Stomach (tissue), 9 donors: ENCODE results near the gene BABAM2. TPM values are rescaled to one million over a fixed set of nuclear protein-coding genes. Genes with fewer than 3 reads are reported as not detected.
"Not testable (repeated sequence)": the region's sequence is repeated elsewhere in the genome, so short reads cannot be mapped to it uniquely, and the experiment has no call there.

Experiments
- DNase-seq, 2 donors: peaks; one replicate each; pipeline versions ENCODE4 v3.0.0 to v3.0.0-alpha.2; 2013 to 2019
- H3K27ac ChIP-seq, 5 donors: fragments of 200-600 bp in 4 of 5; sonication (generic) in 4 of 5; one replicate each; pipeline ENCODE4 v1.5.1; 2013 to 2019; ENCODE audit warnings: mild to moderate bottlenecking in 1 of 5, moderate library complexity in 1 of 5
- H3K27me3 ChIP-seq, 3 donors: fragments of 200-600 bp; sonication (generic); one replicate each; pipeline ENCODE4 v1.5.1; 2017 to 2019; ENCODE audit warnings: mixed run types in 1 of 3
- H3K36me3 ChIP-seq, 4 donors: fragments of 200-600 bp; sonication (generic); 1 replicate in 3 of 4; 2 replicates in 1 of 4; pipeline ENCODE4 v1.5.1; 2016 to 2019
- H3K4me1 ChIP-seq, 4 donors: fragments of 200-600 bp; sonication (generic); one replicate each; pipeline ENCODE4 v1.5.1; 2016 to 2019
- H3K4me3 ChIP-seq, 4 donors: fragments of 200-600 bp; sonication (generic) in 3 of 4; one replicate each; pipeline ENCODE4 v1.5.1; 2016 to 2019; ENCODE audit warnings: mild to moderate bottlenecking in 1 of 4
- H3K9me3 ChIP-seq, 4 donors: fragments of 200-600 bp; sonication (generic); one replicate each; pipeline ENCODE4 v1.5.1; 2016 to 2019
- EP300 ChIP-seq: sonication (generic); formaldehyde crosslinking; IDR thresholded peaks from one replicate; pipeline ENCODE4 v1.6.1; 2017; ENCODE audit warnings: antibody characterized with exemption
- POLR2A ChIP-seq, 4 donors: fragments of 450-650 bp; IDR thresholded peaks; one replicate each; pipeline ENCODE4 v1.6.1; 2016; ENCODE audit warnings: antibody characterized with exemption in 4 of 4, control low read depth in 2 of 4, mild to moderate bottlenecking in 1 of 4, moderate library complexity in 1 of 4
- POLR2AphosphoS5 ChIP-seq, 3 donors: sonication (generic); formaldehyde crosslinking; IDR thresholded peaks; one replicate each; pipeline ENCODE4 v1.6.1; 2016; ENCODE audit warnings: antibody characterized with exemption in 3 of 3
- WGBS, 5 donors: extraction: QIAGEN DNeasy Blood & Tissue Kit in 3 of 5; methylation state at CpG; one replicate each; pipeline versions ENCODE4 v1.1.5 to v1.1.7; 2013 to 2018; 5-methylcytosine and 5-hydroxymethylcytosine counted together
- intact Hi-C: fragments of 100-400 bp; cut with DNase I; formaldehyde crosslinking; loops from one replicate; pipeline ENCODE4 v1.15.1; 2023; ENCODE audit warnings: low total_unique reads
- polyA plus RNA-seq, 3 donors: library from polyadenylated mRNA; stranded (reverse); fragments of 200-250 nt; gene quantifications; one replicate each; pipeline ENCODE4 v1.2.3, GENCODE V29; 2013
- total RNA-seq, 5 donors: library from RNA; depleted of rRNA; stranded (reverse); fragments of >200 nt; gene quantifications; one replicate each; pipeline versions ENCODE4 v1.1.0 to v1.2.3, GENCODE V29; 2014 to 2016
- TF ChIP-seq, protein P1 (sequence below), 7 experiments: fragments of 450-650 bp in 4 of 7; fragments of 200-600 bp in 3 of 7; sonication (generic) in 3 of 7; IDR thresholded peaks; one replicate each; pipeline ENCODE4 v1.5.1; 2016 to 2019; ENCODE audit warnings: antibody characterized with exemption in 7 of 7, control low read depth in 2 of 7, mild to moderate bottlenecking in 1 of 7
- donor health status: healthy with polysubstance abuse.
- donor health status: Bipolar disorder and iron deficiency.
- donor health status: healthy.

The BABAM2 gene
- total and polyA plus RNA-seq, 8 donors: 14.2 to 41.4 (median 22.8) TPM

DNA sequence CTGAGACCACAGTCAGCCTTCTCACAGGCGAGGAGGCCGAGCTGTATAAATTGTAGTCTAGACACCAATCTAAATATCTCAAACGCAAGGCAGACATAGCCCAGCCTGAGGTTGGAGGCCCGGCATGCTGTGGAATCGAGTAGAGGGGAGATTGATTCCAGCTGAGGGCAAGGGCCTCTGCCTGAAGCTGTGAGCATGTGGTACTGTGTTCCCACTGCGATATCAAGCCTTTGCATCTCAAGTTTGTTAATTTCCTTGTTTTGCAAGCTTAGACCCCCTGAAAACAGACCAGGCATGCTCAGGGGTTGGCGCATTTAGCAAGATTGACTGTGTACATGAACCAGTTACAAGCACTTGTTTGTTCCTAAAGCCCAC is 437.0 kb downstream of the BABAM2 start:
- H3K4me3 ChIP-seq: no peak overlapping the region
- H3K27ac ChIP-seq: peak overlapping the region in 3 of 5 donors; percentile 1 to 67 (median 64)
- no peaks in the 10 kb centered on the region for H3K36me3 ChIP-seq
- no peak for DNase-seq
- no peaks in the 10 kb centered on the region for H3K9me3 ChIP-seq
- no peaks in the 10 kb centered on the region for H3K27me3 ChIP-seq
- intact Hi-C loops: no loop called here
- 78 to 89% (median 88%) methylated on average over 7 of the region's 7 CpGs for WGBS, 5 donors
- TF ChIP-seq POLR2AphosphoS5 (IDR thresholded peaks at IDR 0.05): no peak
- no peak for TF ChIP-seq POLR2A (IDR thresholded peaks at IDR 0.05)
- TF ChIP-seq EP300: no peak
- TF ChIP-seq, protein P1, sequence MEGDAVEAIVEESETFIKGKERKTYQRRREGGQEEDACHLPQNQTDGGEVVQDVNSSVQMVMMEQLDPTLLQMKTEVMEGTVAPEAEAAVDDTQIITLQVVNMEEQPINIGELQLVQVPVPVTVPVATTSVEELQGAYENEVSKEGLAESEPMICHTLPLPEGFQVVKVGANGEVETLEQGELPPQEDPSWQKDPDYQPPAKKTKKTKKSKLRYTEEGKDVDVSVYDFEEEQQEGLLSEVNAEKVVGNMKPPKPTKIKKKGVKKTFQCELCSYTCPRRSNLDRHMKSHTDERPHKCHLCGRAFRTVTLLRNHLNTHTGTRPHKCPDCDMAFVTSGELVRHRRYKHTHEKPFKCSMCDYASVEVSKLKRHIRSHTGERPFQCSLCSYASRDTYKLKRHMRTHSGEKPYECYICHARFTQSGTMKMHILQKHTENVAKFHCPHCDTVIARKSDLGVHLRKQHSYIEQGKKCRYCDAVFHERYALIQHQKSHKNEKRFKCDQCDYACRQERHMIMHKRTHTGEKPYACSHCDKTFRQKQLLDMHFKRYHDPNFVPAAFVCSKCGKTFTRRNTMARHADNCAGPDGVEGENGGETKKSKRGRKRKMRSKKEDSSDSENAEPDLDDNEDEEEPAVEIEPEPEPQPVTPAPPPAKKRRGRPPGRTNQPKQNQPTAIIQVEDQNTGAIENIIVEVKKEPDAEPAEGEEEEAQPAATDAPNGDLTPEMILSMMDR (IDR thresholded peaks at IDR 0.05): no peak
- peaks cover 15 to 38% (median 28%) of the 10 kb centered on the region in 4 donors for H3K4me1 ChIP-seq

DNA sequence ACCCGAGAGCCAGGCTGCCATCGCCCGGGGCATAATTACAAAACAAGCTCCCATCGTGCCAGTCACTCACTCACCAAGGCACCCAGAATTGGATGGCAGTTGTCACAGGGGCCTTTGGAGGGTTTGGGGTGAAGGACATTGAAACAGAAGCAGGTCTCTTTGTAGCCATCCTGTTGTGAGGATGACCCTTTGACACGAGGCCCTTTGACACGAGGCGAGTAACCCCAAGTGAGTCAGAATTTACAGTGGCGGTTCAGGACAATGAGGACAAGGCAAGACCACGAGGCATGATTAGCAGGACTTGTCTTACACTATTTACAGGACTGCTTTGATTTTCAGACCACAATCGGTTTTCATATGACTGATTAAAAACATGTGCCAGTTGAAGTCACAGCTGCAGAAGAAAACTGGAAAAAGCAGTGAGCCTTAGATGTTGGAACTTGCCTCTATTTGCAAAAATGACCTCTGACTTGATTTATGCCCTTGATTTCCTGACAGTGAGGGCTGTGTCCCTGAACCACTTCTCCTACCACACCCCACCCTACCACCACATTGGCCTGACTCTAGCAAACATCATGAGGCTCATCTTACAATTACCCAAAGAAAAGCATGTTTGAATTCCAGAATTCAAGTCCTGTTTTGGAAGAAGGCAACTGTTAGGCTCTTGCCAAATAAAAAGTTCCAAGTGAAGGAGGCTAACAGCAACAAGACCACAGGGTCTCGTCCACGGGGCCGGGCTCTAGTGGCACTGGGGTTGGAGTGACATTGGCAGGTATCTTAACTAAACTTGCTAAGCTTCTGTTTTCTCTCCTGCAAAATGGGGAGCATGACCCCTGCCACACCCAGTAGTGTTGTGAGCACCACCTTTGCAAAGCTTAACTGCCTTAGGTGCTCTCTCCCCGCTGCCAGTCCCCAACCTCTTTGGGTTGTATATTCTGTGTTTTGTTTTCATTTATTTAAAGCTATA is 437.7 kb downstream of the BABAM2 start:
- H3K27me3 ChIP-seq: no peaks in the 10 kb centered on the region
- H3K36me3 ChIP-seq: no peaks in the 10 kb centered on the region
- H3K4me3 ChIP-seq: no peak overlapping the region
- intact Hi-C loops: no loop called here
- no peak for DNase-seq
- H3K4me1 ChIP-seq: peaks cover 15 to 38% (median 28%) of the 10 kb centered on the region in 4 donors
- H3K27ac ChIP-seq: peak overlapping the region in 3 of 5 donors; percentile 1 to 67 (median 64)
- no peaks in the 10 kb centered on the region for H3K9me3 ChIP-seq
- TF ChIP-seq POLR2AphosphoS5 (IDR thresholded peaks at IDR 0.05): no peak
- TF ChIP-seq, protein P1 (IDR thresholded peaks at IDR 0.05): no peak
- TF ChIP-seq POLR2A (IDR thresholded peaks at IDR 0.05): no peak
- no peak for TF ChIP-seq EP300
- WGBS, 5 donors: 63 to 71% (median 66%) methylated on average over 14 of the region's 14 CpGs

DNA sequence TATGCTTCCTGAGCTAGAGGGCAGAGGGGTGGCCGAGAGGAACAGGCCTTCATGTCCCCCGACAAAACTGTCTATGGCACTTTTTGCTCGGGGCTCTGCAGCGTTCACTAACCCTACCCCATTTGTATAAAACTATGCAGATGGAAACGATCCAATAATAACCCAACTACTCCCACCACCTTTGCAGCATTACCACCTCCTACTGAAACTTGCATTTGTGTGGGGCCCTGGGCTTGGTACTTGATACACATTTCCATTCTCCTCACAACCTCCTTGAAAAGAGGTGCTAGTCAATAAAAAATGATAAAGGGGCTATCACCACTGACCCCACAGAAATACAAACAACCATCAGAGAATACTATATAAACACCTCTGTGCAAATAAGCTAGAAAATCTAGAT is 438.7 kb downstream of the BABAM2 start:
- WGBS, 5 donors: 84 to 92% (median 88%) methylated on average over 5 of the region's 5 CpGs
- DNase-seq: no peak
- no peak for TF ChIP-seq EP300
- no peak overlapping the region for H3K27ac ChIP-seq
- no peaks in the 10 kb centered on the region for H3K36me3 ChIP-seq
- no peak overlapping the region for H3K4me3 ChIP-seq
- no peaks in the 10 kb centered on the region for H3K9me3 ChIP-seq
- H3K27me3 ChIP-seq: no peaks in the 10 kb centered on the region
- intact Hi-C loops: no loop called here
- peaks cover 15 to 42% (median 30%) of the 10 kb centered on the region in 4 donors for H3K4me1 ChIP-seq

DNA sequence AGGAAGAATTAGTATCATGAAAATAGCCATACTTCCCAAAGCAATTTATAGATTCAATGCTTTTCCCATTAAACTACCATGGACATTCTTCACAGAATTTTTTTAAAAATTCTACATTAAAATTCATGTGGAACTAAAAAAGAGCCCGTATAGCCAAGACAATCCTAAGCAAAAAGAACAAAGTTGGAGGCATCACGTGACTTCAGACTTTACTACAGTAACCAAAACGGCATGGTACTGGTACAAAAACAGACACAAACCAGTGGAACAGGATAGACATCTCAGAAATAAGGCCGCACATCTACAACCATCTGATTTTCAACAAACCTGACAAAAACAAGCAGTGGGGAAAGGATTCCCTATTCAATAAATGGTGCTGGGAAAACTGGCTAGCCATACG is 440.2 kb downstream of the BABAM2 start:
- peaks cover 15 to 41% (median 33%) of the 10 kb centered on the region in 4 donors for H3K4me1 ChIP-seq
- H3K4me3 ChIP-seq, H3K27me3 ChIP-seq, intact Hi-C loops, H3K36me3 ChIP-seq, DNase-seq, H3K27ac ChIP-seq, H3K9me3 ChIP-seq: not testable (repeated sequence)
- WGBS, 5 donors: 75 to 88% (median 77%) methylated on average over 5 of the region's 5 CpGs

DNA sequence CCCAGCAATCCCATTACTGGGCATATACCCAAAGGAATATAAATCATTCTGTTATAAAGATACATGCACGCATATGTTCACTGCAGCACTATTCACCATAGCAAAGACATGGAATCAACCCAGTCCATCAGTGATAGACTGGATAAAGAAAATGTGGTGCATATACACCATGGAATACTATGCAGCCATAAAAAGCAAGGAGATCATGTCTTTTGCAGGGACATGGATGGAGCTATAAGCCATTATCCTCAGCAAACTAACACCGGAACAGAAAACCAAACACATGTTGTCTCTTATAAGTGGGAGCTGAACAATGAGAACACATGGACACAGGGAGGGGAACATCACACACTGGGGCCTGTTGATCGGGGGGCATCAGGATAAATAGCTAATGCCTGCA is 441.3 kb downstream of the BABAM2 start:
- H3K4me3 ChIP-seq, intact Hi-C loops, H3K27ac ChIP-seq, H3K27me3 ChIP-seq, H3K9me3 ChIP-seq, DNase-seq, H3K36me3 ChIP-seq: not testable (repeated sequence)
- WGBS, 5 donors: 94 to 98% (median 98%) methylated on average over 3 of the region's 3 CpGs
- H3K4me1 ChIP-seq: peaks cover 15 to 31% (median 24%) of the 10 kb centered on the region in 4 donors

DNA sequence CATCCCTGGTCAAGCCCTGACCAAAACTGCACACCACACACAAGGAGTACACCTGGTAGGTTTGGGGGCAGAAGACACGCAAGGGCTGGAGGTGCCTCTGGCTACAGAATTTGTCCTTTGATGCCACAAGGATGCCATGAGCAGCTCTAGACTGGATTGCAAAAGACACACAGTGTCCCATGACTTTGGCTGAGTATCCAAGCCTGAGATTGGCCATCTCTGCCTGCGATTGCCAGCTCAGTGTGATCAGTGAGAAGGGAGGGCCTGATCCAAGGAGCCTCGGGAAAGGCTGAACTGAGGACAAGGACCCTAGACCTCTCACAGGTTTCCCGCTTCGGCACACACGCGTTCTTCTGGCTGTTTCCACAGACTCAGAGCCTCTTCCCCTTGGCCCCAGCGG is 442.2 kb downstream of the BABAM2 start:
- no peaks in the 10 kb centered on the region for H3K9me3 ChIP-seq
- no peak for DNase-seq
- 95 to 99% (median 99%) methylated on average over 8 of the region's 8 CpGs for WGBS, 5 donors
- H3K4me3 ChIP-seq: no peak overlapping the region
- no peaks in the 10 kb centered on the region for H3K36me3 ChIP-seq
- intact Hi-C loops: no loop called here
- no peaks in the 10 kb centered on the region for H3K27me3 ChIP-seq
- H3K4me1 ChIP-seq: peaks cover 7 to 30% (median 21%) of the 10 kb centered on the region in 4 donors
- TF ChIP-seq EP300: no peak
- no peak for TF ChIP-seq POLR2A (IDR thresholded peaks at IDR 0.05)
- no peak for TF ChIP-seq POLR2AphosphoS5 (IDR thresholded peaks at IDR 0.05)
- TF ChIP-seq, protein P1 (IDR thresholded peaks at IDR 0.05): no peak
- H3K27ac ChIP-seq: no peak overlapping the region
